Neural cell (in vitro differentiated cells): ENCODE results near the gene ARSD. TPM values are rescaled to one million over a fixed set of nuclear protein-coding genes. Genes with fewer than 3 reads are reported as not detected.

Experiments
- H2AFZ ChIP-seq: fragments of 200-600, 300-800 bp; sonication (generic), shearing (Covaris generic); 2 replicates; pipeline ENCODE4 v1.6.0; 2014; ENCODE audit warnings: low read depth, mild to moderate bottlenecking, antibody characterized with exemption, low read length, moderate library complexity
- H3F3A ChIP-seq: fragments of 200-600 bp; shearing (Covaris generic); 2 replicates; pipeline ENCODE4 v1.6.1; 2016; ENCODE audit warnings: mild to moderate bottlenecking, moderate library complexity, mixed read lengths, antibody characterized with exemption, low read length; ENCODE audit not compliant: insufficient read depth, poor library complexity, severe bottlenecking
- H3K27ac ChIP-seq: fragments of 200-600, 300-800 bp; sonication (generic), shearing (Covaris generic); 2 replicates; pipeline ENCODE4 v1.5.1; 2014; ENCODE audit warnings: mild to moderate bottlenecking, low read length, moderate library complexity
- H3K27me3 ChIP-seq: fragments of 300-800, 200-600 bp; sonication (generic), shearing (Covaris generic); 2 replicates; pipeline ENCODE4 v1.6.0; 2014; ENCODE audit warnings: mild to moderate bottlenecking, low read depth, low read length, moderate library complexity; ENCODE audit not compliant: insufficient read depth
- H3K36me3 ChIP-seq: fragments of 300-800, 200-600 bp; sonication (generic), shearing (Covaris generic); 2 replicates; pipeline ENCODE4 v1.5.1; 2014; ENCODE audit warnings: mild to moderate bottlenecking, antibody characterized with exemption, low read length, moderate library complexity; ENCODE audit not compliant: insufficient read depth
- H3K4me2 ChIP-seq: fragments of 300-800, 200-600 bp; sonication (generic), shearing (Covaris generic); 2 replicates; pipeline ENCODE4 v1.6.0; 2014; ENCODE audit warnings: mild to moderate bottlenecking, low read length
- H3K4me3 ChIP-seq: fragments of 300-800, 200-600 bp; sonication (generic), shearing (Covaris generic); 2 replicates; pipeline ENCODE4 v1.5.1; 2014; ENCODE audit warnings: mild to moderate bottlenecking, low read length, moderate library complexity
- H3K79me2 ChIP-seq: fragments of 200-600 bp; shearing (Covaris generic); replicated peaks from 2 replicates; pipeline ENCODE4 v1.6.0; 2014; ENCODE audit warnings: mild to moderate bottlenecking, low read length, moderate library complexity; ENCODE audit not compliant: insufficient read depth
- H3K9ac ChIP-seq: fragments of 300-800, 200-600 bp; sonication (generic), shearing (Covaris generic); 2 replicates; pipeline ENCODE4 v1.6.1; 2016; ENCODE audit warnings: mild to moderate bottlenecking, low read length, mixed read lengths
- H3K9me2 ChIP-seq: fragments of 200-600 bp; shearing (Covaris generic); 2 replicates; pipeline ENCODE4 v1.6.1; 2016; ENCODE audit warnings: mild to moderate bottlenecking, low read length, mixed read lengths; ENCODE audit not compliant: insufficient read depth
- H3K9me3 ChIP-seq: fragments of 200-600, 300-800 bp; sonication (generic), shearing (Covaris generic); 2 replicates; pipeline ENCODE4 v1.6.1; 2016; ENCODE audit warnings: mild to moderate bottlenecking, mixed run types, low read length, moderate library complexity, mixed read lengths
- H4K20me1 ChIP-seq: fragments of 200-600 bp; shearing (Covaris generic); 2 replicates; pipeline ENCODE4 v1.6.1; 2016; ENCODE audit warnings: mild to moderate bottlenecking, mixed run types; ENCODE audit not compliant: insufficient read depth
- CTCF ChIP-seq: fragments of 450-650 bp; IDR thresholded peaks from 2 replicates; pipeline ENCODE4 v1.5.1; 2014; ENCODE audit warnings: antibody characterized with exemption, mild to moderate bottlenecking, moderate library complexity; ENCODE audit not compliant: poor library complexity, severe bottlenecking
- EP300 ChIP-seq: fragments of 450-650 bp; conservative IDR thresholded peaks from 2 replicates; pipeline ENCODE4 v1.6.1; 2014; ENCODE audit warnings: antibody characterized with exemption, mild to moderate bottlenecking, moderate library complexity; ENCODE audit not compliant: poor library complexity, severe bottlenecking
- EZH2 ChIP-seq: fragments of 200-600, 300-800 bp; shearing (Covaris generic), sonication (generic); IDR thresholded peaks from 2 replicates; pipeline ENCODE4 v1.6.1; 2014; ENCODE audit warnings: antibody characterized with exemption, low read length, borderline replicate concordance, mild to moderate bottlenecking; ENCODE audit not compliant: insufficient read depth, poor library complexity, severe bottlenecking
- MXI1 ChIP-seq: fragments of 450-650 bp; conservative IDR thresholded peaks from 2 replicates; pipeline ENCODE4 v1.6.1; 2014; ENCODE audit warnings: antibody characterized with exemption, mild to moderate bottlenecking; ENCODE audit not compliant: poor library complexity, severe bottlenecking
- POLR2AphosphoS5 ChIP-seq: IDR thresholded peaks from 2 replicates; pipeline ENCODE4 v1.6.1; 2012
- RAD21 ChIP-seq: fragments of 450-650 bp; conservative IDR thresholded peaks from 2 replicates; pipeline ENCODE4 v1.6.1; 2014; ENCODE audit warnings: antibody characterized with exemption, mild to moderate bottlenecking, moderate library complexity
- REST ChIP-seq: IDR thresholded peaks from 2 replicates; pipeline ENCODE4 v1.6.1; 2012; ENCODE audit warnings: borderline replicate concordance
- SMC3 ChIP-seq: fragments of 450-650 bp; conservative IDR thresholded peaks from 2 replicates; pipeline ENCODE4 v1.6.1; 2014; ENCODE audit warnings: antibody characterized with exemption, mild to moderate bottlenecking, moderate library complexity; ENCODE audit not compliant: poor library complexity
- TAF1 ChIP-seq: IDR thresholded peaks from 2 replicates; pipeline ENCODE4 v1.6.1; 2012; ENCODE audit warnings: low read depth
- polyA plus RNA-seq: library from polyadenylated mRNA; depleted of rRNA; stranded (reverse); fragments of >200 nt; gene quantifications from 2 replicates; pipeline ENCODE4 v1.2.3, GENCODE V29; 2014

Gene ARSD
- polyA plus RNA-seq, 1 donor from 2014 or later, result 4.7 TPM

- Histone ChIP-seq H3K4me3 (no peak overlapping the region), H3K36me3 (no peaks in the 10 kb centered on the region), H3K4me2 (no peak overlapping the region), H3F3A (no peaks in the 10 kb centered on the region), H4K20me1 (no peaks in the 10 kb centered on the region), H3K9me3 (no peaks in the 10 kb centered on the region), H3K27me3 (no peaks in the 10 kb centered on the region), H3K9me2 (no peaks in the 10 kb centered on the region), H3K79me2 (no peaks in the 10 kb centered on the region), H3K27ac (no peak overlapping the region), H2AFZ (no peak overlapping the region), H3K9ac (no peak overlapping the region)
- TF ChIP-seq POLR2AphosphoS5 (no peak), MXI1 (no peak), CTCF (no peak), EZH2 (no peak), EP300 (no peak), TAF1 (no peak), REST (no peak), SMC3 (no peak), RAD21 (no peak)
These were observed 26.3 kb downstream of the ARSD start for GRCh38 chrX:2902841-2903240.

GRCh38 chrX:2901367-2902036 lies 27.6 kb downstream of the ARSD start:
- Histone ChIP-seq H3K9ac (no peak overlapping the region), H3K36me3 (no peaks in the 10 kb centered on the region), H3K9me2 (no peaks in the 10 kb centered on the region), H4K20me1 (no peaks in the 10 kb centered on the region), H3K79me2 (no peaks in the 10 kb centered on the region), H3K9me3 (no peaks in the 10 kb centered on the region), H2AFZ (no peak overlapping the region), H3K27me3 (no peaks in the 10 kb centered on the region), H3K4me3 (no peak overlapping the region), H3K4me2 (no peak overlapping the region), H3F3A (no peaks in the 10 kb centered on the region), H3K27ac (no peak overlapping the region)
- TF ChIP-seq RAD21 (no peak), MXI1 (no peak), TAF1 (no peak), REST (no peak)
